Mucosa of stomach (tissue), 1 donor: ENCODE data around the gene SLC39A5.

ENCODE experiments used
- H3K27me3 ChIP-seq: one replicate; pipeline ENCODE4 v1.7.0; 2013; ENCODE audit warnings: mild to moderate bottlenecking, low read length; ENCODE audit not compliant: control insufficient read depth, insufficient read depth
- H3K36me3 ChIP-seq: one replicate; pipeline ENCODE4 v1.7.0; 2013; ENCODE audit warnings: low read length; ENCODE audit not compliant: control insufficient read depth, insufficient read depth
- H3K4me1 ChIP-seq: one replicate; pipeline ENCODE4 v1.7.0; 2013; ENCODE audit warnings: mild to moderate bottlenecking, low read length; ENCODE audit not compliant: control insufficient read depth, insufficient read depth
- H3K4me3 ChIP-seq: one replicate; pipeline ENCODE4 v1.7.0; 2013; ENCODE audit warnings: low read length
- H3K9ac ChIP-seq: one replicate; pipeline ENCODE4 v1.7.0; 2013; ENCODE audit warnings: mild to moderate bottlenecking, low read length, moderate library complexity
- H3K9me3 ChIP-seq: one replicate; pipeline ENCODE4 v1.7.0; 2013; ENCODE audit warnings: mild to moderate bottlenecking, low read length, moderate library complexity; ENCODE audit not compliant: control insufficient read depth
- donor health status: Pancreatic carcinoma.

Gene SLC39A5

DNA sequence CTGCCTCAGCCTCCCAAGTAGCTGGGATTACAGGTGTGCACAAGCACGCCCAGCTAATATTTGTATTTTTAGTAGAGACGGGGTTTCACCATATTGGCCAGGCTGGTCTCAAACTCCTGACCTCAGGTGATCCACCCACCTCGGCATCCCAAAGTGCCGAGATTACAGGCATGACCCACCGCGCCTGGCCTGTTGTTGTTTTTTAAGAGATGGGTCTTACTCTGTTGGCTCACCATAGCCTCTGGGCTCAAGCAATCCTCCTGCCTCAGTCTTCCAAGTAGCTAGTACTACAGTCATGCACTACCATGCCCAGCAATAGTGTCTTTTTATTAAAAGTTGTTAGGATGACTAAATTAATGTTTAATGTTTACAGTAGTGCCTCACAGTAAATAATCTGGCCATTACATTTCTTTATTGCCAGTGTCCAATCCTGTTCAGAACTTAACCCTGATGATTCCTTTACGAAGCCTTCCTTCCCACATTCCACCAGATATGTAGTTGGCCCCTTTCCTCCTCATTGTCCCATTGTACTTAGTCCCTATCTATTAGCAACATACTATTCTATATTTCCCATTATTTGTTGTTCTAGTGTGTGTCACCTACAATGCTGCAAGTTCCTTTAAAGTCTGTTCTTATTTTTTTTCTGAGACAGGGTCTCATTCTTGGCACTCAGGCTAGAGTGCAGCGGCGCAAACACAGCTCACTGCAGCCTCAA lies 31.8 kb upstream of the SLC39A5 start:
- H3K4me1 ChIP-seq: no peaks in the 10 kb centered on the region
- no peaks in the 10 kb centered on the region for H3K9me3 ChIP-seq
- H3K4me3 ChIP-seq: no peak overlapping the region
- H3K36me3 ChIP-seq: no peaks in the 10 kb centered on the region
- no peaks in the 10 kb centered on the region for H3K27me3 ChIP-seq
- H3K9ac ChIP-seq: no peak overlapping the region

- no peaks in the 10 kb centered on the region for H3K9me3 ChIP-seq
- no peak overlapping the region for H3K9ac ChIP-seq
- H3K4me1 ChIP-seq: no peaks in the 10 kb centered on the region
- H3K4me3 ChIP-seq: no peak overlapping the region
- no peaks in the 10 kb centered on the region for H3K27me3 ChIP-seq
- H3K36me3 ChIP-seq: no peaks in the 10 kb centered on the region
These were observed 31.0 kb upstream of the SLC39A5 start for GRCh38 chr12:56198836-56199235.

DNA sequence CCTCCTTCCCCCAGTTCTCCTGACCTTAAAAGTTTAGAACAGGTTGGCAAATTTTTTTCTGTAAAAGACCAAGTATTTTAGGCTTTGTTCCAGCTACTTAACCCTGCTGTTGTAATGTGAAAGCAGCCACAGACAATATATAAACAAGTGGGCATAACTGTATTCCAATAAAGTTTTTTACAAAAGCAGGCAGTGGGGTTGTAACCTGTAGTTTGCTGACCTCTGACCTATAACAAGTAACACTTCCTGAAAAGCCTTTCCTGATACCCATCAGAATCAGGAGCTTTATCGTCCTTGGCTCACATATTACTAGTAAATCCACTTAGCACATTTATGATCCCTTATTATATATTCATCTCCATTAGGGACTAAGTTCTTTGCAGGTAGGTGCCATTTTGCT lies 27.5 kb upstream of the SLC39A5 start:
- no peaks in the 10 kb centered on the region for H3K4me1 ChIP-seq
- H3K9me3 ChIP-seq: no peaks in the 10 kb centered on the region
- H3K27me3 ChIP-seq: no peaks in the 10 kb centered on the region
- H3K9ac ChIP-seq: no peak overlapping the region
- H3K4me3 ChIP-seq: no peak overlapping the region
- no peaks in the 10 kb centered on the region for H3K36me3 ChIP-seq

- H3K9ac ChIP-seq: no peak overlapping the region
- no peaks in the 10 kb centered on the region for H3K9me3 ChIP-seq
- no peaks in the 10 kb centered on the region for H3K36me3 ChIP-seq
- H3K4me1 ChIP-seq: no peaks in the 10 kb centered on the region
- H3K27me3 ChIP-seq: no peaks in the 10 kb centered on the region
- no peak overlapping the region for H3K4me3 ChIP-seq
These were observed 27.0 kb upstream of the SLC39A5 start for GRCh38 chr12:56202838-56203237.

GRCh38 chr12:56204275-56204674 lies 25.6 kb upstream of the SLC39A5 start:
- Histone ChIP-seq H3K4me1 (no peaks in the 10 kb centered on the region), H3K36me3 (no peaks in the 10 kb centered on the region), H3K9ac (no peak overlapping the region), H3K9me3 (no peaks in the 10 kb centered on the region), H3K4me3 (no peak overlapping the region), H3K27me3 (no peaks in the 10 kb centered on the region)

DNA sequence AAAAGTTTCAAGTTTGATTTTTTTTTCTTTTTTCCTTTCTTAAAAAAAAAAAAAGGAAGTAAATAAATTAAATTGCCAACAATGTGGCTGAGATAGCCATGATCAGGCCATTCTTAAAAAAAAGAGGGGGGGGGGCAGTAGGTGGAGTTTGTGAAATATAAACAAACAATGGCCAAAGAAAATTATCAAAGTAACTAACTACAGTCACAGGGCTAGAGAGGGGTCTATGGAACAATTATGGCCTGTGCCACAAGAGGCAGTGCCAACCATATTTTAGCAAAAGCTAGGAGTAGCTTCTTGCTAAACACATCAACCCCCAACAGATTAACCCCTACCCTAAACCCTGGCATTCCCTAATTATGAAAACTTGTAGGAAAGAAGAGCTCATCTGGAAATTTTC lies 24.4 kb upstream of the SLC39A5 start:
- no peaks in the 10 kb centered on the region for H3K4me1 ChIP-seq
- no peak overlapping the region for H3K4me3 ChIP-seq
- H3K36me3 ChIP-seq: peaks cover 6% of the 10 kb centered on the region
- H3K9ac ChIP-seq: no peak overlapping the region
- H3K27me3 ChIP-seq: no peaks in the 10 kb centered on the region
- no peaks in the 10 kb centered on the region for H3K9me3 ChIP-seq

DNA sequence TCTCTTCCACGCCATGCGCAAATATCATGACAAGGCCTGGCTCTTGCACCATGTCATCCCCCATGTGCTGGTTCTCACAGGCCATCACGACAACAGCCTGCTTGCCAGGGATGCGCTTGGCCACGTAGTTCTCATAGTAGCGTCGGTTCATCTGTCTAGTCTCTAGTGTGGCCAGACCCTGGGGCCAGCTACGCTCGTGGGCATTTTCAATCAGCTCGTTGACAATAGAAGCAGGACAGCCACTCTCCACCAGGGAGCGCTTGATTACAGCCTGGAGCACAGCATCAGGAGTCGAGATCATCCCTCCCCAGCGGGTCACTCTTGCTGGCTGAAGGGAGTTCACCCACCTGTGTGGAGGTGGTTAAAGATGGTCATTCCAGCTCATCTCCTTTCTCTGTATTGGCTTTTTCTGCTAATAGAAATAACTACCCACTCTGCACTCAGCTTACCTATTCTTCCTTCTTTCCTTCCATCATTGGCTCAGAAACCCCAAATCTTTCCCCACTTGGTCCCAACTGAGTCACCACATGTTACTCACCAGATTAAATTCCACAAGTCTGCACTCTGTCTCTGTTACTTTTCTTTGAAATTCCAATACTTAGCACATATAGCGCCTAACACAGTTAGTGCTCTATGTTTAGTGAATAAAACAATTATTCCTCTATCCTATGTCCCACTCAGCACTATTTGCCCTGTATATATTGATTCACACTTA lies 23.2 kb upstream of the SLC39A5 start:
- peaks cover 7% of the 10 kb centered on the region for H3K36me3 ChIP-seq
- H3K27me3 ChIP-seq: no peaks in the 10 kb centered on the region
- H3K9ac ChIP-seq: no peak overlapping the region
- H3K9me3 ChIP-seq: no peaks in the 10 kb centered on the region
- H3K4me3 ChIP-seq: no peak overlapping the region
- no peaks in the 10 kb centered on the region for H3K4me1 ChIP-seq

DNA sequence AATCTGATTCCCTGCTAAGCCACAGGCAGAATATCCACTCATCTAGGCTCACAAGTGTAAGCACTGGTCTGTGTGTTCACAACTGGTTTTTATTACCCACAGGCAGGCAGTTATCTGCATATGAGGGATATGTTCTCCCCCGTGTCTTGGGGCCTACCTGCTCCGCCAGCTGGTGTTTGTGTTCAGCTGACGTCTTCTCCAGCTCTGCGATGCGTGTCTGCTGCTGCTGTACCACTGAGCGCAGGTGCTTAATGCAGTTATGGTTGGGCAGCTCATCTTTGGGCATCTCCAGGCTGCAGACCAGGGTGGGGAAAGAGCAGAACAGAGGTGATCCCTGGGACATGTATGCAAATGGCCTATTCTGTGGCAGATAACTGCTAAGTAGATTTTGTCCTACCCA lies 21.8 kb upstream of the SLC39A5 start:
- Histone ChIP-seq H3K4me1 (no peaks in the 10 kb centered on the region), H3K36me3 (peaks cover 7% of the 10 kb centered on the region), H3K9me3 (no peaks in the 10 kb centered on the region), H3K27me3 (no peaks in the 10 kb centered on the region), H3K4me3 (no peak overlapping the region), H3K9ac (no peak overlapping the region)

GRCh38 chr12:56212361-56212760 lies 17.5 kb upstream of the SLC39A5 start:
- no peaks in the 10 kb centered on the region for H3K4me1 ChIP-seq
- no peaks in the 10 kb centered on the region for H3K27me3 ChIP-seq
- H3K4me3 ChIP-seq: no peak overlapping the region
- peaks cover 7% of the 10 kb centered on the region for H3K36me3 ChIP-seq
- H3K9me3 ChIP-seq: no peaks in the 10 kb centered on the region
- no peak overlapping the region for H3K9ac ChIP-seq

DNA sequence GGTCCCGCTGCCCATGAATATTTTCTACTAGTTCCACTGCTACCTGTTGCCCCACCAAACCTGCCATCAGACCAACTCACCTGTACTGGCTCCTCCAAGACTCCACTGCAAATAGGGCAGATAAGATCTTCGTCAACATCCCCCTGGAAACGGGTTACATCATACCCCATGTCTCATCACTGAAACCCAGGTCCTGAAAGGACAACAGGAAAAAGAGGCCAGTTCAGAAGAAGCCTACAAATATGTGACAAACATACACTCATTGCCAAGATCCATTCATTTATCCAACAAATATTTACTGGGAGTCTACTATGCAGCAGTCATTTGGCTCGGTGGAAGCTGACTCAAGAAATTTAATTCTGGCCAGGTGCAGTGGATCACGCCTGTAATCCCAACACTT lies 16.0 kb upstream of the SLC39A5 start:
- no peak overlapping the region for H3K9ac ChIP-seq
- H3K36me3 ChIP-seq: peaks cover 7% of the 10 kb centered on the region
- no peaks in the 10 kb centered on the region for H3K27me3 ChIP-seq
- H3K9me3 ChIP-seq: no peaks in the 10 kb centered on the region
- H3K4me3 ChIP-seq: no peak overlapping the region
- no peaks in the 10 kb centered on the region for H3K4me1 ChIP-seq

DNA sequence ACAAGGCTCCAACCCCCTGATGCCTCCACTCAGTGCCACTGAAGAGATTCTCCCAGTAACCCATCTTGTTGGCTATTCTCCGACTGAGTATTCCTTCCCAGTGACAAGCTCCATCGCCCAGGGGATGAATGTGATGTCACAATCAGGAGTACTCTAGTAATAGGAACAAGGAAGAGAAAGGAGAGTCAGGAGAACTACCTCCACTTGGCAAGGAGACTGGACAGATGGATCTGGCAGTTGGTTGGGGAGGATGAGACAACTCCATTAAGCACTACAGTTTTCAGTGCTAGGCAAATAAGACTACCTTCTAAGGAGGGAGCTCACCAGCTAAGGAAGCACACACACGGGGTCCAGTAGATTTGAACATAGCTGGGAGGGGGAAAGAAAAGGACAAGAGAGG lies 13.4 kb upstream of the SLC39A5 start:
- Histone ChIP-seq H3K4me3 (no peak overlapping the region), H3K9ac (no peak overlapping the region), H3K27me3 (no peaks in the 10 kb centered on the region), H3K4me1 (peaks cover 5% of the 10 kb centered on the region), H3K36me3 (no peaks in the 10 kb centered on the region), H3K9me3 (no peaks in the 10 kb centered on the region)

GRCh38 chr12:56219840-56220239 lies 10.0 kb upstream of the SLC39A5 start:
- Histone ChIP-seq H3K9ac (no peak overlapping the region), H3K36me3 (no peaks in the 10 kb centered on the region), H3K9me3 (no peaks in the 10 kb centered on the region), H3K4me1 (peaks cover 16% of the 10 kb centered on the region), H3K4me3 (no peak overlapping the region), H3K27me3 (no peaks in the 10 kb centered on the region)
